H7 (cell line): Measurements from ENCODE around the gene MKLN1. TPM values are rescaled to one million over a fixed set of nuclear protein-coding genes. Genes with fewer than 3 reads are reported as not detected.
"Not testable (repeated sequence)": the region's sequence is repeated elsewhere in the genome, so short reads cannot be mapped to it uniquely, and the experiment has no call there.

Source experiments
- DNase-seq: peaks from one replicate; pipeline ENCODE4 v3.0.0; 2012
- H3K27me3 ChIP-seq: 2 replicates; pipeline ENCODE4 v1.6.0; 2011; ENCODE audit warnings: mild to moderate bottlenecking, low read length; ENCODE audit not compliant: control insufficient read depth, insufficient read depth
- H3K36me3 ChIP-seq: replicated peaks from 2 replicates; pipeline ENCODE4 v1.5.1; 2011; ENCODE audit warnings: low read length; ENCODE audit not compliant: control insufficient read depth, insufficient read depth
- H3K4me3 ChIP-seq: 2 replicates; pipeline ENCODE4 v1.5.1; 2011; ENCODE audit warnings: low read depth, mild to moderate bottlenecking, control low read depth, low read length, moderate library complexity; ENCODE audit not compliant: insufficient read depth
- total RNA-seq: library from RNA; depleted of rRNA; stranded (reverse); fragments of >200 nt; shearing (Covaris generic); gene quantifications from 2 replicates; pipeline ENCODE4 v1.2.3, GENCODE V29; 2014

The MKLN1 gene
- total RNA-seq, 1 experiment from 2014 or later: 22.9 TPM

DNA sequence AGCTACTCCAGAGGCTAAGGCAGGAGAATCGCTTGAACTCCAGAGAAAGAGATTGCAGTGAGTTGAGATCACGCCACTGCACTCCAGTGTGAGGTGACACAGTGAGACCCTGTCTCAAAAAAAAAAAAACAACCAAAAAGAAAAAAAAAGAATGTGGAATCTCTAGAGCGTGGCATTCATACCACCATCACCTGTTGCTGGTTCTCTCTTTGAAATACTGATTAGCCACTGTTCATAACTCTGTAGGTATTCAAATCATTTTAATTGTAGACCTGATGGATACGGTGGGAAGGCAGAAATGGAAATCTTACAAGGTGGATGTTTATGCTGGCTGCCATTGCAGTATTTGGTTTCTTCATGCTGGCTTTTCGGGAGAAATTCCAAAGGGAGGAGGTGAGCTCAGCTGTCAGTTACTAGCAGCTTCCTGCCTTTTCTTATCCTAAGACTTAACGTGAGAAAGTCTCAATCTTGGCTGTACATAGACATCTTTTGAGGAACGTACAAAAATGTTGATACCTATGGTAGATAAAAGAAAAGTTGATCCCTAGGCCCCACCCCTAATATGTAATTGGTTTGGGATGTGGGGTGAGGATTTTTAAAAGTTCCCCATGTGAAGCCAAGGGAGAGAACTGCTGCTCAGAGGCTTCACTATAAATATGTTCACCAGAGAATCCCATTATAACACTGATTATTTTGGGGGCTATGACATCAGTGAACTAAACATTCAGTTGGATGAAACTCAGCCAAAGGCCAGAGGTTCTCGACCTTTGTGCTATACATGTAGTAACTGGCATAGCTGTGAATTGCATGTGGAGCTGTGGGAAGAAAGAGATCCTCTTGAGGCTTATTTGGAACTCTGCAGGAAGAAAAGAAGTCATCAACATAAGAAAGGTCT lies 26.9 kb upstream of the MKLN1 start:
- Histone ChIP-seq H3K4me3 (no peak overlapping the region), H3K27me3 (no peaks in the 10 kb centered on the region), H3K36me3 (no peaks in the 10 kb centered on the region)
- peak; percentile 35 for DNase-seq

DNA sequence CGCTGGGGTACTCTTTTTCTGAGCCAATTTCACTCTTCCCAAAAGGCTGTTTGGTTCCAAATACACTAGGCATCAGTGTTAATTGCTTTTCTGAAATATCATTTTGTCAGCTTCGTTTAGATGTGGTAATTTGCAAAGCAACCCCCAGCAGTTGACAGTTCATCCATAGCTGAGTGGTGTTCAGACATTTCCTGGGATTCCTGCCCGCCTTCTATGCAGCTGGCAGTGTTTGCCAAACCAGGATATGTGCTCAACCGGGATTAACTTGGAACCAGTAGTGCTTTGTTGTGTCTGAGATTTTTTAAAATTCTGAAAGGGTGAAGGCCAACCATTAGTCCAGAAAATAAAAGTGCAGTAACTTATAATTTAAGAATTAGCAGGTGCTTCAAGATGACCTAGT lies 25.2 kb upstream of the MKLN1 start:
- H3K4me3 ChIP-seq: no peak overlapping the region
- H3K36me3 ChIP-seq: no peaks in the 10 kb centered on the region
- H3K27me3 ChIP-seq: no peaks in the 10 kb centered on the region
- DNase-seq: no peak

DNA sequence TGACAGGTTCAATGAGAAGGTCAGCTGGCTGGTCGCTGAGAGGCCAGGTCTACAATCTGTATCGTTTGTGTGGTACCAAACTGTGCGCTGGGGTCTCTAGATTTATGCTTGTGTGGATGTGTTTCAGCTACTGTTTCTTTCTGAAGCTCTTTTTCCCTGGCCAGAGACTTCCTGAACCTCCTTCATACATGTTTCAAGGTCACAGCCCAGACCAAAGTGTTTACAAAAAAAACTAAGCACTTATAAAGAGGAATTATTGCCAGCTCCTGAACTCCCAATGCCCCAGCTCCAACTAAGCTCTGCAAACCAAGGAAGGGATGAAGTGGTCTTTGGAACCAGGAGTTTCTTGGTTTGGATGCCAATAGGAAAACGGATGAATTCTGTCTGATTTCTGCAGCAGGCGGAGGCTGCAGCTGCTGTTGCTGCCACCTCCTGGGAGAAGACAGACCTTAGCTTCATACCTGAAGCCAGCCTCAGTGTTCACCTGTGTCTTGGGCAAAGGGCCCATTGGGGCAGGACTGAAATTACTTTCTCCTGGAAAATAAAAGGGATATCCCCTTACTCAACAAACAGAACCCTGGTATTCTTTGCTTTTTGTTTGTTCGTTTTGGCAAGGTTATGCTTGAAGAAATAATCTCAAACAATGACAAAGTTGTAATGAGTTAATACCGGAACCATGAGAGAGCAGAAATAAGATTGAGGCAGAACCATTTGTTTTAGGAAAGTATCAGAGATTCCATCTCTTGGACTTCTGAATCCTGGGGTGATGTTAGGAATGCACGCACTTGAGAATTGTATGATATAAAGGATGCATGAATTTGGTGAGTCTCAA lies 24.6 kb upstream of the MKLN1 start:
- Histone ChIP-seq H3K27me3 (no peaks in the 10 kb centered on the region), H3K36me3 (no peaks in the 10 kb centered on the region), H3K4me3 (no peak overlapping the region)
- peak; percentile 68 for DNase-seq

DNA sequence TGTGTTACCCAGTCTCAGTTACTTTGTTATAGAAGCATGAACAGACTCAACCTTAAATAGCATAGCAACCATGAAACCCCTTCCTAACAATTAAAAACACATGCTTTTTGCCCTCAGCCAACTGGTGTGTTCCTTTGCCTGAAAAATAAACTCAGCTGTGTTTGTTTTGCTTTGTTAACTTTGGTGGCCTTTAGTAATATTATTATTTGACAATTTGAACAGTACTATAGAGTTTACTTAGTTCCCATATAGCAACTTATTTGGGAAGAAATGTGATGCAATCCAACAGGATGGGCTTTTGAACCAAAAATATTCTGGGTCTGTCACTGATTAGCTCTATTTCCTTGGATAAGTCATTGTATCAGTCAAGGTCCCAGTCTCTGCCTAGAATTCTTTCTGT lies 22.5 kb upstream of the MKLN1 start:
- H3K4me3 ChIP-seq: no peak overlapping the region
- no peak for DNase-seq
- H3K36me3 ChIP-seq: no peaks in the 10 kb centered on the region
- no peaks in the 10 kb centered on the region for H3K27me3 ChIP-seq

DNA sequence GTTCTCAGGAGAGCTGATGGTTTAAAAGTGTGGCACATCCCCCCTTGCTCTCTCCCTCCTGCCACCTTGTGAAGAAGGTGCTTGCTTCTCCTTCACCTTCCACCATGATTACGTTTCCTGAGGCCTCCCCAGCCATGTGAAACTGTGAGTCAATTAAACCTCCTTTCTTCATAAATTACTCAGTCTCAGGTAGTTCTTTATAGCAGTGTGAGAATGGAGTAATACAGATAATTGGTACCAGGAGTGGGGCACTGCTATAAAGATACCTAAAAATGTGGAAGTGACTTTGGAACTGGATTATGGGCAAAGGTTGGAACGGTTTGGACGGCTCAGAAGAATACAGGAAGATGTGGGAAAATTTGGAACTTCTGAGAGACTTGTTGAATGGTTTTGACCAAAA lies 21.6 kb upstream of the MKLN1 start:
- H3K4me3 ChIP-seq: not testable (repeated sequence)

DNA sequence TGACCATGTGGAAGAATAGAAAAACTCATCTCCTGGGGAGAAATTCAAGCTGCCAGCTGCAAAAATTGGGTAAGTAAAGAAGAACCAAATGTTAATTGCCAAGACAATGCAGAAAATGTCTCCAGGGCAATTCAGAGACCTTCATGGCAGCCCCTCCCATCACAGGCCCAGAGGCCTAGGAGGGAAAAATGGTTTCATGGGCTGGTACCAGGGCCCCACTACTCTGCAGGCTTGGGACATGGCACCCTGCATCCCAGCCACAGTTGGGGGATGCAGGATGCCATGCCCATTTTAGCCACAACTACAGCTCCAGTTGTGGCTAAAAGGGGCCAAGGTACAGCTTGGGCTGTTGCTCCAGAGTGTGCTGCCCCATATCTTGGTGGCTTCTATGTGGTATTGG lies 20.9 kb upstream of the MKLN1 start:
- no peak for DNase-seq
- Histone ChIP-seq H3K36me3 (no peaks in the 10 kb centered on the region), H3K4me3 (no peak overlapping the region), H3K27me3 (no peaks in the 10 kb centered on the region)

More for the DNA sequence above, 21.6 kb upstream of the MKLN1 start:
- not testable (repeated sequence) for H3K36me3 ChIP-seq, DNase-seq, H3K27me3 ChIP-seq

DNA sequence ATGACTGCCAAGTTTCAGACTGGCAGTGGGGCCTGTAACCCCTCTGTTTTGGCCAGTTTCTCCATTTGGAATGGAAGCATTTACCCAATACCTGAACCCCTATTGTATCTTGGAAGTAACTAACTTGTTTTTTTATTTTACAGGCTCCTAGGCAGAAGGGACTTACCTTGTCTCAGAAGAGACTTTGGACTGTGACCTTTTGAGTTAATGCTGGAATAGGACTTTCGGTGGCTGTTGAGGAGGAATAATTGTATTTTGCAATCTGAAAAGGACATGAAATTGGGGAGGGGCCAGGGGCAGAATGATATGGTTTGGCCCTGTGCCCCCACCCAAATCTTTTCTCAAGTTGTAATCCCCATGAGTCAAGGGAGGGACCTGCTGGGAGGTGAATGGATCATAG lies 20.0 kb upstream of the MKLN1 start:
- H3K27me3 ChIP-seq: no peaks in the 10 kb centered on the region
- no peaks in the 10 kb centered on the region for H3K36me3 ChIP-seq
- H3K4me3 ChIP-seq: no peak overlapping the region
- DNase-seq: no peak

DNA sequence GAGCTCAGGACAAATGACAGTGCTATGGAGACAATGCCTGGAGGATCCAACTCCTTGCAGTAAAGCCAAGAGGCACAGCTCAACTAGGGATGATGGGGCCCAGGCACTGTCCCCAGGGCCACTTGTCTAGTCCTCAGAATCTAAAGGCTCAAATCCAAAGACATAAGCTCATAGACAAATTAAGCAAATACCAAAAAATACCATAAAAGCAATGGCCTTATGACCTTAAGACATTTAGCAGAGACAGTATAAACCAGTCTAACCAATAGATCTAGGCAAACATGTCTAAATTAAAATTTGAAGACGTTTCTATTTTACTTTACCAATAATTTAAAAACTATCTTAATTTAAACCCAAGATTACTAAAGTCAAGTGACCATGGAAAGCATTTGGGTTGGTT lies 14.8 kb upstream of the MKLN1 start:
- H3K27me3 ChIP-seq: no peaks in the 10 kb centered on the region
- H3K36me3 ChIP-seq: no peaks in the 10 kb centered on the region
- no peak for DNase-seq
- H3K4me3 ChIP-seq: no peak overlapping the region

DNA sequence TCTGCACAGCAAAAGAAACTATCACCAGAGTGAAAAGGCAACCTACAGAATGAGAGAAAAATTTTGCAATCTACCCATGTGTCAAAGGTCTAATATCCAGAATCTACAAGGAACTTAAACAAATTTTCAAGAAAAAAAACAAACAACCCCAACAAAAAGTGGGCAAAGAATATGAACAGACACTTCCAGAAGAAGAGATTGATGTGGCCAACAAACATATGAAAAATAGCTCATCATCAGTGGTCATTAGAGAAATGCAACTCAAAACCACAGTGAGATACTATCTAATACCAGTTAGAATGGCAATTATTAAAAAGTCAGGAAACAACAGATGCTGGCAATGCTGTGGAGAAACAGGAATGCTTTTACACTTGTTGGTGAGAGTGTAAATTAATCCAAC lies 7.1 kb upstream of the MKLN1 start:
- H3K36me3 ChIP-seq: no peaks in the 10 kb centered on the region
- H3K4me3 ChIP-seq: no peak overlapping the region
- DNase-seq: no peak
- no peaks in the 10 kb centered on the region for H3K27me3 ChIP-seq

DNA sequence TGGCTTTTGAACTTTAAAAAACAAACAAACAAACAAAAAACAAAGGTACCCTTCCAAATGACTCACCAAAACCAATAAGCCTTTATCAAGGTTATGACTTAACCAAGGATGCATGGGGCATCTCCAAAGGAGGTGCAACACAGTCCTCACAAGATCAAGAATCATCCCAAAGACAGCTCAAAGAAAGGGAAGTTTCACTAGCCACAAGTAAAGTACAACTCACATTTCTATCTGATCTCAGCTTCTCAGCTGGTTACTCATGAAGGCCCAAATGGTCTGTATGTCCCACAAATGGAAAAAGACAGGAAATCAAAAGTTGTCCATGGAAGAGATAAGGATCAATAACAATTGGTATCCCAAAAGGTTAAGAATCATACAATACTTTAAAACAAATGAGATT lies 6.0 kb upstream of the MKLN1 start:
- Histone ChIP-seq H3K36me3 (no peaks in the 10 kb centered on the region), H3K4me3 (no peak overlapping the region), H3K27me3 (no peaks in the 10 kb centered on the region)
- DNase-seq: no peak

DNA sequence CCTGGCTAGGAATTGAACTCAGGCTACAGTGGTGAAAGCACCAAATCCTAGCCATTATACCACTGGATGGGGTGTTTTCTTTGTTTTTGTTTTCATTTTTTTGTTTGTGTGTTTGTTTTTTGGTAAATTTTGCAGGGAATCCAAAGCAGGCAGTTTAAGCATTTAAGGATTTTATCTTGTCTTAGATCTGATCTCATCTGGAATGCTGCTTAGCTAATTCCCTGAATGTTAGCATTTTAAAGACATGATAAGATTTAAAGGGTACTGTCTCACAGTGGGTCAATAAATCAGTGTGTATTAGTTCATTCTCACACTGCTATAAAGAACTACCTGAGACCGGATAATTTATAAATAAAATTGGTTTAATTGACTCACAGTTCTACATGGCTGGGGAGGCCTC lies 5.6 kb upstream of the MKLN1 start:
- no peak for DNase-seq
- H3K4me3 ChIP-seq: no peak overlapping the region
- H3K36me3 ChIP-seq: no peaks in the 10 kb centered on the region
- H3K27me3 ChIP-seq: no peaks in the 10 kb centered on the region

DNA sequence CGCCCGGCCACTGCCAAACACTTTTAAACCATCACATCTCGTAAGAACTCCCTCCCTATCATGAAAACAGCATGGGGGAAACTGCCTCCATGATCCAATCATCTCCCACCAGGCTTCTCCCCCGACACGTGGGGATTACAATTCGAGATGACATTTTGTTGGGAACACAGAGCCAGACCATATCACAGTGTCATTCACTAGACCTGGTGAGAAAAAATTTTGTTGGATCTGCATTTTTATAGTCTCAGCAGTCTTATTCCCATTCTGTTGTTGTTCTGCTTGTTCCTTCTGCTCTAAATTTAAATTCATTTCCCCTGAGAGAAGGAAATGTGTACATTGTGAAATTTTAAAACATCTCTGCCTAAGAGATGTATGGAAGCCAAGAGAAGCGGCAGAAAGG lies 4.8 kb upstream of the MKLN1 start:
- no peaks in the 10 kb centered on the region for H3K36me3 ChIP-seq
- DNase-seq: no peak
- no peak overlapping the region for H3K4me3 ChIP-seq
- H3K27me3 ChIP-seq: no peaks in the 10 kb centered on the region

DNA sequence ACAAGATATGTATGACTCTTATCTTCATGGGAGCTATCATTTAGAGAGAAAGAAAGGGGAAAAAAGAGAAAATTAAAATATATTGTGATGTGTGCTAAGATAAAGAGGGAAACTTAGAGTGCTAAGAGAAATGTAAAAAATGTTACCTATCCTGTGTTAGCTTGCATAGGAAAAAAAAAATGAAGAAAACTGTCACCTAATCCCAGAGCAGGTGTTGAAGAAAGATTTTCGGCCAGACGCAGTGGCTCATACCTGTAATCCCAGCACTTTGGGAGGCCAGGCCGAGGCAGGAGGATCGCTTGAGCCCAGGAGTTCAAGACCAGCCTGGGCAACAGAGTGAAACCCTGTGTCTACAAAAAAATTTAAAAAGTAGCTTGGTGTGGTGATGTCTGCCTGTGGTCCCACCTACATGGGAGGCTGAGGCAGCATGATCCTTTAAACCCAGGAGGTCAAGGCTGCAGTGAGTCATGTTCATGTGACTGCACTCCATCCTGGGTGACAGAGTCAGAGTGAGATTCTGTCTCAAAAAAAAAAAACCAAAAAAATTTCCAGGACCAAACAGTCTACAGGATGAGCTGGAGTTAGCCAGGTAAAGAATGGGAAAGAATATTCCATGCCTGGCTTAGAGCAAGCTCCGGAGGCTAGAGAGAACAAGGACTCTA lies 2.4 kb upstream of the MKLN1 start:
- no peak overlapping the region for H3K4me3 ChIP-seq

DNA sequence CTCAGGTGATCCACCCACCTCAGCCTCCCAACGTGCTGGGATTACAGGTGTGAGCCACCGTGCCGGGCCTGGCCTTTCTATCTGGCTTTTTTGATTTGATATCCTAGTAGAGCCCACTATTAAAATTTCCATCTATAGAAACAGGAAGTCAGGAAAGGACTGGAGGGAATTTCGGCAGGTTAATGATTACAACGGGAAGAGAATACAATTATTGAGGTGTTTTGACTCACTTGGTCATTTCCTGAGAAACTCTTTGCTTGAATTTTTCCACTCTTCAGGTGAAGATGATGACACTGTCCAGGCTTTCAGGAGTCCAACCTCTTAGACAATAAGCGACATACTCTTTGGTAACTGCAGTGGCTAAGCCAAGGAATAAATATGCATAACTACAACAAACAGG lies 1.1 kb upstream of the MKLN1 start:
- H3K27me3 ChIP-seq: no peaks in the 10 kb centered on the region
- no peak for DNase-seq
- no peak overlapping the region for H3K4me3 ChIP-seq
- H3K36me3 ChIP-seq: no peaks in the 10 kb centered on the region

More for the DNA sequence above, 2.4 kb upstream of the MKLN1 start:
- H3K36me3 ChIP-seq: no peaks in the 10 kb centered on the region
- H3K27me3 ChIP-seq: no peaks in the 10 kb centered on the region
- no peak for DNase-seq
